A673 (cell line): ENCODE results near the gene NHS. TPM values are rescaled to one million over a fixed set of nuclear protein-coding genes. Genes with fewer than 3 reads are reported as not detected.

ENCODE experiments used
- BruUV-seq: library from RNA; stranded (reverse); fragments of 400-500 nt; replicated peaks from 2 replicates; lab custom pipeline; 2021; lab: Mats Ljungman, UMichigan
- CTCF ChIA-PET: fragments of 300-600 bp; sonication (Branson Sonifier 250); formaldehyde crosslinking; loops from one replicate; lab custom pipeline; 2022; ENCODE audit warnings: antibody characterized with exemption; lab: Charles Lee
- POLR2A ChIA-PET: fragments of 300-600 bp; sonication (Branson Sonifier 250); formaldehyde crosslinking; loops from one replicate; lab custom pipeline; 2022; ENCODE audit warnings: antibody characterized with exemption; ENCODE audit not compliant: low non-redundant PET; lab: Charles Lee
- DNase-seq: peaks from one replicate; pipeline ENCODE4 v3.0.0-alpha.2; 2015; ENCODE audit warnings: low spot score
- H3K27ac ChIP-seq: fragments of 200-600 bp; sonication (generic); 2 replicates; pipeline ENCODE4 v1.5.1; 2016; ENCODE audit warnings: mixed run types, low read depth, mild to moderate bottlenecking, mixed read lengths, antibody characterized with exemption, low read length; ENCODE audit not compliant: poor library complexity, severe bottlenecking
- H3K27me3 ChIP-seq: fragments of 200-600 bp; sonication (generic); replicated peaks from 2 replicates; pipeline ENCODE4 v1.6.1; 2017; ENCODE audit warnings: mixed run types, low read depth, mild to moderate bottlenecking, mixed read lengths, antibody characterized with exemption, low read length; ENCODE audit not compliant: insufficient read depth, poor library complexity
- H3K36me3 ChIP-seq: fragments of 200-600 bp; sonication (generic); 2 replicates; pipeline ENCODE4 v1.6.1; 2016; ENCODE audit warnings: mixed run types, mild to moderate bottlenecking, mixed read lengths, antibody characterized with exemption, low read length; ENCODE audit not compliant: insufficient read depth, poor library complexity, severe bottlenecking
- H3K4me1 ChIP-seq: fragments of 200-600 bp; sonication (generic); 2 replicates; pipeline ENCODE4 v1.6.1; 2017; ENCODE audit warnings: mixed run types, mild to moderate bottlenecking, mixed read lengths, antibody characterized with exemption, low read length; ENCODE audit not compliant: insufficient read depth, poor library complexity, severe bottlenecking
- H3K4me3 ChIP-seq: fragments of 200-600 bp; sonication (generic); 2 replicates; pipeline ENCODE4 v1.5.1; 2016; ENCODE audit warnings: low read depth, mixed run types, mild to moderate bottlenecking, mixed read lengths, low read length; ENCODE audit not compliant: poor library complexity, severe bottlenecking
- H3K9me3 ChIP-seq: fragments of 200-600 bp; sonication (generic); 2 replicates; pipeline ENCODE4 v1.6.1; 2016; ENCODE audit warnings: mixed run types, low read depth, mild to moderate bottlenecking, mixed read lengths, antibody characterized with exemption, low read length; ENCODE audit not compliant: poor library complexity, severe bottlenecking
- EZH2 ChIP-seq: fragments of 200-600 bp; sonication (generic); IDR thresholded peaks from 2 replicates; pipeline ENCODE4 v1.6.1; 2017; ENCODE audit warnings: borderline replicate concordance, low read depth, mild to moderate bottlenecking, mixed read lengths, antibody characterized with exemption, low read length; ENCODE audit not compliant: poor library complexity, severe bottlenecking
- intact Hi-C: fragments of 100-400 bp; cut with micrococcal nuclease; formaldehyde crosslinking; loops from one replicate; pipeline ENCODE4 v1.10.0; 2022; ENCODE audit not compliant: unreplicated experiment
- total RNA-seq: library from RNA; stranded (reverse); gene quantifications from 2 replicates; pipeline ENCODE4 v1.2.3, GENCODE V29; 2021
- TF ChIP-seq, protein P1 (sequence below): fragments of 300-800, 200-600 bp; sonication (generic); conservative IDR thresholded peaks from 2 replicates; pipeline ENCODE4 v1.5.1; 2017; ENCODE audit warnings: low read depth, mild to moderate bottlenecking, antibody characterized with exemption, low read length, moderate library complexity, mixed read lengths

Gene NHS
- total RNA-seq, 1 experiment from 2014 or later = 0.37 TPM

DNA sequence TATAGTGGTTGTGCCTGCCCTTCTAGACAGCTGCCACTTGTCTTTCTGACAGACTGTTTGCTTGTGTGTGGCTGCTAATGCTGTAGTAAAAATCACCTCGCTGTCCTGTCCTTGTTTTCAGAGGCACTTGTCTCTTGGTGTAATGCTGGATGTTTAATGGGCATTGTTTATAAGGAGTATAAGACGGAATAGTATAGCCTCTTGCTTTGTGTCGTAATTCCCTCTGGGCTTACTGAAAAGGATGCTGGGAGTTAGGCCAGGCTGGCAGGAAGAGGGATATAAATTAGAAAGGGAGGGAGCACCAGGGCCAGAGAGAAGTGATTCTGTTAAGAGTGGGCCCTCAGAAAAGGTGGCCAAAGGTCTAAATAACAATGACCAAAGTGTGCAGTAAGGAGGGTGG lies 29.0 kb downstream of the NHS start:
- DNase-seq = no peak
- Histone ChIP-seq H3K4me1 (no peaks in the 10 kb centered on the region), H3K36me3 (no peaks in the 10 kb centered on the region), H3K27ac (no peak overlapping the region), H3K9me3 (no peaks in the 10 kb centered on the region), H3K4me3 (no peak overlapping the region), H3K27me3 (peaks cover 4% of the 10 kb centered on the region)
- no TSS peak for BruUV-seq
- TF ChIP-seq, protein P1, sequence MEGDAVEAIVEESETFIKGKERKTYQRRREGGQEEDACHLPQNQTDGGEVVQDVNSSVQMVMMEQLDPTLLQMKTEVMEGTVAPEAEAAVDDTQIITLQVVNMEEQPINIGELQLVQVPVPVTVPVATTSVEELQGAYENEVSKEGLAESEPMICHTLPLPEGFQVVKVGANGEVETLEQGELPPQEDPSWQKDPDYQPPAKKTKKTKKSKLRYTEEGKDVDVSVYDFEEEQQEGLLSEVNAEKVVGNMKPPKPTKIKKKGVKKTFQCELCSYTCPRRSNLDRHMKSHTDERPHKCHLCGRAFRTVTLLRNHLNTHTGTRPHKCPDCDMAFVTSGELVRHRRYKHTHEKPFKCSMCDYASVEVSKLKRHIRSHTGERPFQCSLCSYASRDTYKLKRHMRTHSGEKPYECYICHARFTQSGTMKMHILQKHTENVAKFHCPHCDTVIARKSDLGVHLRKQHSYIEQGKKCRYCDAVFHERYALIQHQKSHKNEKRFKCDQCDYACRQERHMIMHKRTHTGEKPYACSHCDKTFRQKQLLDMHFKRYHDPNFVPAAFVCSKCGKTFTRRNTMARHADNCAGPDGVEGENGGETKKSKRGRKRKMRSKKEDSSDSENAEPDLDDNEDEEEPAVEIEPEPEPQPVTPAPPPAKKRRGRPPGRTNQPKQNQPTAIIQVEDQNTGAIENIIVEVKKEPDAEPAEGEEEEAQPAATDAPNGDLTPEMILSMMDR = no peak
- no peak for TF ChIP-seq EZH2
- ChIA-PET POLR2A (no interaction called here), CTCF (no interaction called here)
- intact Hi-C loops = no loop called here

GRCh38 chrX:17405225-17405969 lies 30.4 kb downstream of the NHS start:
- CTCF ChIA-PET = no interaction called here
- no TSS peak for BruUV-seq

GRCh38 chrX:17409566-17410290 lies 34.7 kb downstream of the NHS start:
- Histone ChIP-seq H3K27me3 (peaks cover 4% of the 10 kb centered on the region), H3K9me3 (no peaks in the 10 kb centered on the region), H3K4me1 (no peaks in the 10 kb centered on the region), H3K36me3 (no peaks in the 10 kb centered on the region), H3K27ac (no peak overlapping the region), H3K4me3 (no peak overlapping the region)
- intact Hi-C loops = no loop called here
- TF ChIP-seq, protein P1 = no peak
- no peak for TF ChIP-seq EZH2
- BruUV-seq = no TSS peak
- POLR2A ChIA-PET = no interaction called here
- DNase-seq = no peak
- CTCF ChIA-PET = no interaction called here

More at GRCh38 chrX:17405225-17405969, 30.4 kb downstream of the NHS start:
- Histone ChIP-seq H3K27me3 (peaks cover 4% of the 10 kb centered on the region), H3K9me3 (no peaks in the 10 kb centered on the region), H3K4me1 (no peaks in the 10 kb centered on the region), H3K36me3 (no peaks in the 10 kb centered on the region), H3K27ac (no peak overlapping the region), H3K4me3 (no peak overlapping the region)
- POLR2A ChIA-PET = no interaction called here
- DNase-seq = no peak
- TF ChIP-seq, protein P1 = no peak
- no peak for TF ChIP-seq EZH2
- intact Hi-C loops = no loop called here
